ENCODE data around the gene GRIP2. TPM values are rescaled to one million over a fixed set of nuclear protein-coding genes. Genes with fewer than 3 reads are reported as not detected.

The GRIP2 gene
- polyA plus RNA-seq, 3 donors, result not detected

DNA sequence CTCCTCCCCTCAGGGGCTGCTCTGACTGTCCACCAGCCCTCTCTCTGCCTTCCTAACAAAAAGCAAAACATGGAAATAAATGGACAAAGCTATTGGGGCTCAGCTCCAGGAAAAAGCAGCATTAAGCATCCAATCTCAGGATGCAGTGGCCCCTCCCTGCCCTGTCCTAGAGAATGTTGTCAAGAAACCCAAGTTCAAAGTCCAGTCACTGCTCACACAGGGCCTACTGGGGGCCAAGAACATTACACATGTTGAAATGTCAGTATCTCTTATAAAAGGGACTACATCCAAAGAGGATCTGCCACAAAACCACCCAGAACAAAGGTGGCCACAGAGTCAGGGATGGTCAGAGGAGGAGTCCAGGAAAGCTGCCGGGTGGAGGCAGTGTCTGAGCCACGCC, 7.6 kb upstream of the GRIP2 start:
- H3K27me3 ChIP-seq (ENCODE audit: control insufficient read depth in 2 of 2, insufficient read depth in 2 of 2, low read length in 2 of 2), result peaks cover 0 to 4% of the 10 kb centered on the region in 2 donors
- H3K4me1 ChIP-seq (ENCODE audit: control insufficient read depth in 1 of 2, insufficient read depth in 2 of 2, low read length in 2 of 2), result no peaks in the 10 kb centered on the region
- Mint-ChIP-seq H3K9me3 (peaks cover 0 to 6% (median 2%) of the 10 kb centered on the region in 7 donors), H3K4me3 (no peak overlapping the region), H3K27ac (no peak overlapping the region), H3K36me3 (no peaks in the 10 kb centered on the region), H3K27me3 (ENCODE audit: low read depth in 3 of 3) (peaks cover 6 to 37% (median 17%) of the 10 kb centered on the region in 3 donors), H3K4me1 (no peaks in the 10 kb centered on the region)
- 83% methylated on average over 1 of the region's 2 CpGs for WGBS (ENCODE audit: insufficient coverage)
- H3K27ac ChIP-seq (ENCODE audit: low read depth in 1 of 2, low read length in 2 of 2), result no peak overlapping the region
- H3K4me3 ChIP-seq (replicated peaks in 1 of 3; ENCODE audit: low read depth in 2 of 3, low read length in 3 of 3), result no peak overlapping the region
- no peaks in the 10 kb centered on the region for H3K9me3 ChIP-seq (replicated peaks in 1 of 2; ENCODE audit: control insufficient read depth in 1 of 2, insufficient read depth in 1 of 2, low read length in 2 of 2)
- no peak overlapping the region for H2AFZ ChIP-seq (ENCODE audit: insufficient read depth, low read depth, low read length, poor library complexity, severe bottlenecking)
- H4K20me1 ChIP-seq (ENCODE audit: insufficient read depth, low read length), result no peaks in the 10 kb centered on the region
- no peak overlapping the region for H3K4me2 ChIP-seq (replicated peaks; ENCODE audit: extremely low read depth, low read length, poor library complexity, severe bottlenecking)
- no peaks in the 10 kb centered on the region for H3K36me3 ChIP-seq (replicated peaks in 1 of 2; ENCODE audit: control insufficient read depth in 1 of 2, insufficient read depth in 2 of 2, low read length in 2 of 2)
- no peak overlapping the region for H3K9ac ChIP-seq (ENCODE audit: insufficient read depth, low read length, poor library complexity, severe bottlenecking)
- no peaks in the 10 kb centered on the region for H3K79me2 ChIP-seq (ENCODE audit: insufficient read depth, low read length)
- intact Hi-C loops (cut with micrococcal nuclease), result loop anchor here in 1 of 2 donors (5.0 kb wide), 1 partner anchor 285 kb away; no protein-coding TSS in a partner anchor
- DNase-seq, result no peak
- TF ChIP-seq, protein P1, sequence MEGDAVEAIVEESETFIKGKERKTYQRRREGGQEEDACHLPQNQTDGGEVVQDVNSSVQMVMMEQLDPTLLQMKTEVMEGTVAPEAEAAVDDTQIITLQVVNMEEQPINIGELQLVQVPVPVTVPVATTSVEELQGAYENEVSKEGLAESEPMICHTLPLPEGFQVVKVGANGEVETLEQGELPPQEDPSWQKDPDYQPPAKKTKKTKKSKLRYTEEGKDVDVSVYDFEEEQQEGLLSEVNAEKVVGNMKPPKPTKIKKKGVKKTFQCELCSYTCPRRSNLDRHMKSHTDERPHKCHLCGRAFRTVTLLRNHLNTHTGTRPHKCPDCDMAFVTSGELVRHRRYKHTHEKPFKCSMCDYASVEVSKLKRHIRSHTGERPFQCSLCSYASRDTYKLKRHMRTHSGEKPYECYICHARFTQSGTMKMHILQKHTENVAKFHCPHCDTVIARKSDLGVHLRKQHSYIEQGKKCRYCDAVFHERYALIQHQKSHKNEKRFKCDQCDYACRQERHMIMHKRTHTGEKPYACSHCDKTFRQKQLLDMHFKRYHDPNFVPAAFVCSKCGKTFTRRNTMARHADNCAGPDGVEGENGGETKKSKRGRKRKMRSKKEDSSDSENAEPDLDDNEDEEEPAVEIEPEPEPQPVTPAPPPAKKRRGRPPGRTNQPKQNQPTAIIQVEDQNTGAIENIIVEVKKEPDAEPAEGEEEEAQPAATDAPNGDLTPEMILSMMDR (IDR thresholded peaks at IDR 0.05), result no peak

DNA sequence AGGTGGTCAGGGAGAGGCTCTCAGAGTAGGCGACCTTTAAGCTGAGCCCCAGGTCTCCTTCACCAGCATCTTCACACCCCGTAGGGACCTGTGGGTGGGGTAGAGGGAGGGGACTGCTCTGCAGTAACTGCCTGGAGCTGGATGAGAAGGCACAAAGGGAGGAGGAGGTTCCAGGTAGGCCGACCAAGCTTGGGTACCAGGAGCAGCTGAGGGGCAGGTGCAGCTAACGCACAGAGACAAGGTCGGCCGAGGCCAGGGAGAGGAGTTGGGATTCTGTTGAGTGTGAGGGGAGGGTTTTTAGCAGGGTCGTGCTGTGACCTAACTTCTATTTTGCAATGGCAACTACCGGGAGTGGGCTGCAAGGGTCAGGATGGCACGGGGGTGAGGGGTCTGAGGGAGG, 5.9 kb upstream of the GRIP2 start:
- Mint-ChIP-seq H3K4me1 (no peaks in the 10 kb centered on the region), H3K27ac (no peak overlapping the region), H3K36me3 (no peaks in the 10 kb centered on the region), H3K9me3 (peaks cover 0 to 2% (median 0%) of the 10 kb centered on the region in 7 donors), H3K4me3 (peak overlapping the region in 1 of 2 donors; percentile 28), H3K27me3 (ENCODE audit: low read depth in 3 of 3) (peaks cover 4 to 31% (median 9%) of the 10 kb centered on the region in 3 donors)
- 75% methylated on average over 8 of the region's 9 CpGs for WGBS (ENCODE audit: insufficient coverage)
- H3K4me2 ChIP-seq (replicated peaks; ENCODE audit: extremely low read depth, low read length, poor library complexity, severe bottlenecking), result no peak overlapping the region
- no peak overlapping the region for H3K27ac ChIP-seq (ENCODE audit: low read depth in 1 of 2, low read length in 2 of 2)
- peaks cover 0 to 4% of the 10 kb centered on the region in 2 donors for H3K27me3 ChIP-seq (ENCODE audit: control insufficient read depth in 2 of 2, insufficient read depth in 2 of 2, low read length in 2 of 2)
- H3K36me3 ChIP-seq (replicated peaks in 1 of 2; ENCODE audit: control insufficient read depth in 1 of 2, insufficient read depth in 2 of 2, low read length in 2 of 2), result no peaks in the 10 kb centered on the region
- no peak overlapping the region for H3K9ac ChIP-seq (ENCODE audit: insufficient read depth, low read length, poor library complexity, severe bottlenecking)
- no peak overlapping the region for H2AFZ ChIP-seq (ENCODE audit: insufficient read depth, low read depth, low read length, poor library complexity, severe bottlenecking)
- intact Hi-C loops (cut with micrococcal nuclease), result loop anchor here in 1 of 2 donors (5.0 kb wide), 1 partner anchor 284 kb away; no protein-coding TSS in a partner anchor
- H3K9me3 ChIP-seq (replicated peaks in 1 of 2; ENCODE audit: control insufficient read depth in 1 of 2, insufficient read depth in 1 of 2, low read length in 2 of 2), result no peaks in the 10 kb centered on the region
- DNase-seq, result no peak
- no peaks in the 10 kb centered on the region for H3K4me1 ChIP-seq (ENCODE audit: control insufficient read depth in 1 of 2, insufficient read depth in 2 of 2, low read length in 2 of 2)
- no peak overlapping the region for H3K4me3 ChIP-seq (replicated peaks in 1 of 3; ENCODE audit: low read depth in 2 of 3, low read length in 3 of 3)
- no peaks in the 10 kb centered on the region for H3K79me2 ChIP-seq (ENCODE audit: insufficient read depth, low read length)
- H4K20me1 ChIP-seq (ENCODE audit: insufficient read depth, low read length), result no peaks in the 10 kb centered on the region
- TF ChIP-seq, protein P1 (IDR thresholded peaks at IDR 0.05), result no peak

Measured in CD14-positive monocyte (primary cell).